WERI-Rb-1 (cell line): Measurements from ENCODE around the gene LIPI.
"Not testable (repeated sequence)": the region's sequence is repeated elsewhere in the genome, so short reads cannot be mapped to it uniquely, and the experiment has no call there.

ENCODE experiments used
- DNase-seq: peaks from one replicate; pipeline ENCODE4 v3.0.0-alpha.2; 2020
- H3K27ac ChIP-seq: fragments of 250-450 bp; sonication (Bioruptor Pico); 2 replicates; pipeline ENCODE4 v1.5.1; 2020; ENCODE audit warnings: mild to moderate bottlenecking, moderate library complexity
- H3K27me3 ChIP-seq: fragments of 250-450 bp; sonication (Bioruptor Pico); 2 replicates; pipeline ENCODE4 v1.5.1; 2021; ENCODE audit warnings: mild to moderate bottlenecking, low read depth, moderate library complexity; ENCODE audit not compliant: insufficient read depth, severe bottlenecking
- H3K36me3 ChIP-seq: fragments of 250-450 bp; sonication (Bioruptor Pico); 2 replicates; pipeline ENCODE4 v1.5.1; 2020; ENCODE audit warnings: mild to moderate bottlenecking, moderate library complexity
- H3K4me3 ChIP-seq: 2 replicates; pipeline ENCODE4 v1.5.1; 2011; ENCODE audit warnings: low read depth, mild to moderate bottlenecking, control low read depth, low read length
- H3K9me3 ChIP-seq: fragments of 250-450 bp; sonication (Bioruptor Pico); 2 replicates; pipeline ENCODE4 v1.5.1; 2021; ENCODE audit warnings: mild to moderate bottlenecking, moderate library complexity; ENCODE audit not compliant: severe bottlenecking
- CTCF ChIP-seq: IDR thresholded peaks from 2 replicates; pipeline ENCODE4 v1.5.1; 2011; ENCODE audit warnings: low read depth, mild to moderate bottlenecking, control low read depth, inconsistent platforms, low read length

Gene LIPI

DNA sequence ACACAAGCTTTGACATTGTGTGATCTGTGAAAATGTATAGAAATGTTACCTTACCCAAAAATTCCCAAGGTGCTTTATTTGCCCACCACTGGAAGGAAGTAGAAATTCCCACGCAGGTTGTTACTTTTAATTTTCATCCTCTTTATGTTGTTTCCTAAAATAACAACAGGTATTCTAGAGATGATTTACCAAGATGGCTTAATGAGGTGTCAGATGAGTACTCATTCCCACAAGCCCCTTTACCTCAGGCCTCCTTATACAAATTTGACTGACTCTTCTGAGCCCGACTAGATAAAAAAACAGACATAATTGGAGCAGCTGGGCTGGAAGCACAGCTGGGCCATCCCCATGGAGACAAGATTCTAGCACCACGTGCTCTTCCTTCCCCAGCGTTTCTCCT lies 114.6 kb downstream of the LIPI start:
- no peaks in the 10 kb centered on the region for H3K9me3 ChIP-seq
- TF ChIP-seq CTCF: no peak
- no peaks in the 10 kb centered on the region for H3K27me3 ChIP-seq

DNA sequence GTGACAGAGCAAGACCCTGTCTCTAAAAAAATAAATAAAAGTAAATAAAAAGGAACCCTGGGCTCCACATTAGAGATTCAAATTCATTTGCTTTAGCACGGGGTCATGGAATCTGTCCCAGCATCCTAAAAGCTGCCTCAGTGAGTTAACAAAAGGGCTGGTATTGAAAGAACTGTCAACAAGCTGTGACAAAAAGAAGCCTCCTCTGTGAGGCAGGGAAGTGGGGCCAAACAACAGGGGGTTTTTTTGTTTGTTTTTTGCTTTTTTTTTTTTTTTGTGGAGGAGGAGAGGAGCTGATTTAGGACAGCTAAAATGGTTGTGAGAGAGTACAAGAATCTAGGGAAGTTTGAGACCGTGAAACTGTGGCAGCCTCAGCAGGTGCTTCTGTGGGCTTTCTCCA lies 115.7 kb downstream of the LIPI start:
- no peak for DNase-seq
- H3K9me3 ChIP-seq: no peaks in the 10 kb centered on the region
- no peak overlapping the region for H3K4me3 ChIP-seq
- no peak for TF ChIP-seq CTCF
- H3K27ac ChIP-seq: no peak overlapping the region
- H3K27me3 ChIP-seq: no peaks in the 10 kb centered on the region
- H3K36me3 ChIP-seq: peaks cover 7% of the 10 kb centered on the region; the same call in 1 of the 2 replicates

More for the DNA sequence above, 114.6 kb downstream of the LIPI start:
- H3K36me3 ChIP-seq: peaks cover 7% of the 10 kb centered on the region; the same call in 1 of the 2 replicates
- DNase-seq: no peak
- H3K27ac ChIP-seq: no peak overlapping the region
- no peak overlapping the region for H3K4me3 ChIP-seq

- DNase-seq: no peak
- no peak overlapping the region for H3K4me3 ChIP-seq
- peaks cover 8% of the 10 kb centered on the region; the same call in 1 of the 2 replicates for H3K36me3 ChIP-seq
- H3K9me3 ChIP-seq: no peaks in the 10 kb centered on the region
- no peak overlapping the region for H3K27ac ChIP-seq
- no peaks in the 10 kb centered on the region for H3K27me3 ChIP-seq
- TF ChIP-seq CTCF: no peak
These were observed 117.8 kb downstream of the LIPI start for GRCh38 chr21:14092834-14093560.

DNA sequence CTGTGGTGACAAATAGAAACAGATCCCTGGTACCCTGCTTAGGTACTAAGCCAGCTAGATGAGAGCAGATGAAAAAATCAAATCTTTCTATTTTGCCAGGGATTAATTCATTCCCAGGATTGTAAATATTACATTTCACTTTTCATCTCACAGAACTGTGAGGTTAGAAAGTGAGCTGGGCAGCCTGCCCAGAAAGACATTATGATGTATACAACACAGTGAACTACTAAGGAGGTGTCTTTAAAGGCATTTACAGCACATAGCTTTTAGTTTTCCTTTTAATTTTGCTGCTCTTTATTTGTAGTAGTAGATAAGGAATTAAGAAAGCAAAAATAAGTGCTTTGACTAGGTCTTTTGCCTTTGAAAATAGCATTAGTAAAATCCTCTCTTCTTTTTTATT lies 120.6 kb downstream of the LIPI start:
- not testable (repeated sequence) for DNase-seq, H3K27me3 ChIP-seq, H3K4me3 ChIP-seq, H3K9me3 ChIP-seq, H3K27ac ChIP-seq, H3K36me3 ChIP-seq

DNA sequence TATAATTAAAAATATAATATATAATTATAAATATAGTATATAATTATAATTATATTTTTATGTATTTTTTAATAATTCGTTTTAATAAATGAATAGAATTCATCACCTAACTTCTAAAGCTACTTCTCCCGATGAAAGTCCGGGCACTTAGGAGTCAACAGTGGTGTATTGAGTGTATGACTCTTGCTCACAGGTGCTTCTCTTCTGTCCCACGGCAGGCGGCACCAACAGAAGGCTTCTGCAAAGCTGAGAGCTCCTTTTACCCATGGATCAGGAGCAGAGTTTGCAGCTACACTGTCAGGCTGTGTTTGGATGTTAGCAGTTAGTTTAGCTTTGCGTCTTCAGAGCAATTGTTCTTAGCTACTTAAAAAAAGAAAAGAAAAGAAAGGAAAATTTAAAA lies 122.4 kb downstream of the LIPI start:
- H3K9me3 ChIP-seq: no peaks in the 10 kb centered on the region
- H3K36me3 ChIP-seq: peaks cover 20% of the 10 kb centered on the region
- no peak overlapping the region for H3K4me3 ChIP-seq
- H3K27ac ChIP-seq: no peak overlapping the region
- H3K27me3 ChIP-seq: no peaks in the 10 kb centered on the region
- TF ChIP-seq CTCF: no peak
- DNase-seq: no peak

DNA sequence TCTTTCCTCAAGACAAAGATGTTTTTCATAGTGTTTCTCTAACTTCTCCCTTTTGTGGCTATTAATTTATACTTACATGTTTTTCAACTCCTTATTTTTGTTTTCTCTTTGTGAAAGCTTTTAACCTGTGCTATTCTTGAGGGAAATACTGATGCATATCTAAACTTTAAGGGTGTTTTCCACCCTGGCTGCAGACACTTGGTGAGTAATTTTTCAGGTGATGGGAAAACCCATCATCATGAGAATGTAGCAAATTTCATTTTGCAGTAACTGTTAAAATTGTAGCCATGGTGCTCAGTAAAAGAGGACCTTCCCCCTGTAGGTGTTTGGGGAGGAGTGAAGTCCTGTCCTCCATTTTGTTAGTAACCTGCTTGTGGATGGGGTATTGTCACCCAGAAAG lies 124.2 kb downstream of the LIPI start:
- no peak overlapping the region for H3K4me3 ChIP-seq
- H3K36me3 ChIP-seq: peaks cover 16% of the 10 kb centered on the region
- DNase-seq: no peak
- H3K27ac ChIP-seq: no peak overlapping the region
- no peaks in the 10 kb centered on the region for H3K27me3 ChIP-seq
- no peak for TF ChIP-seq CTCF
- H3K9me3 ChIP-seq: no peaks in the 10 kb centered on the region
